HUES6 (cell line): ENCODE data around the gene MAD2L1BP.

ENCODE experiments used
- H3K27ac ChIP-seq: 2 replicates; pipeline ENCODE4 v1.7.0; 2013; ENCODE audit warnings: low read depth, mild to moderate bottlenecking, low read length, inconsistent platforms
- H3K27me3 ChIP-seq: 2 replicates; pipeline ENCODE4 v1.6.1; 2013; ENCODE audit warnings: low read length; ENCODE audit not compliant: control insufficient read depth, insufficient read depth
- H3K36me3 ChIP-seq: 2 replicates; pipeline ENCODE4 v1.6.1; 2013; ENCODE audit warnings: low read length; ENCODE audit not compliant: control insufficient read depth, insufficient read depth
- H3K4me1 ChIP-seq: 2 replicates; pipeline ENCODE4 v1.6.1; 2013; ENCODE audit warnings: low read length; ENCODE audit not compliant: control insufficient read depth, insufficient read depth
- H3K4me3 ChIP-seq: 2 replicates; pipeline ENCODE4 v1.5.1; 2013; ENCODE audit warnings: low read depth, low read length
- H3K9ac ChIP-seq: one replicate; pipeline ENCODE4 v1.6.1; 2013; ENCODE audit warnings: mild to moderate bottlenecking, low read length
- H3K9me3 ChIP-seq: 2 replicates; pipeline ENCODE4 v1.6.1; 2013; ENCODE audit warnings: low read depth, low read length; ENCODE audit not compliant: control insufficient read depth, insufficient read depth

The MAD2L1BP gene

GRCh38 chr6:43669050-43669921 lies 33.6 kb downstream of the MAD2L1BP start:
- Histone ChIP-seq H3K36me3 (peaks cover 37% of the 10 kb centered on the region), H3K27ac (no peak overlapping the region), H3K4me1 (peaks cover 32% of the 10 kb centered on the region), H3K27me3 (no peaks in the 10 kb centered on the region), H3K9me3 (no peaks in the 10 kb centered on the region), H3K9ac (no peak overlapping the region), H3K4me3 (no peak overlapping the region)

GRCh38 chr6:43669922-43670622 lies 34.4 kb downstream of the MAD2L1BP start:
- no peaks in the 10 kb centered on the region for H3K9me3 ChIP-seq

GRCh38 chr6:43670623-43670986 lies 35.0 kb downstream of the MAD2L1BP start:
- Histone ChIP-seq H3K27ac (no peak overlapping the region), H3K27me3 (no peaks in the 10 kb centered on the region), H3K36me3 (peaks cover 51% of the 10 kb centered on the region), H3K9me3 (no peaks in the 10 kb centered on the region), H3K9ac (no peak overlapping the region), H3K4me1 (peaks cover 32% of the 10 kb centered on the region), H3K4me3 (no peak overlapping the region)

More at GRCh38 chr6:43669922-43670622, 34.4 kb downstream of the MAD2L1BP start:
- Histone ChIP-seq H3K4me3 (no peak overlapping the region), H3K36me3 (peaks cover 45% of the 10 kb centered on the region), H3K27me3 (no peaks in the 10 kb centered on the region), H3K27ac (no peak overlapping the region), H3K4me1 (peaks cover 32% of the 10 kb centered on the region), H3K9ac (no peak overlapping the region)

- Histone ChIP-seq H3K9ac (no peak overlapping the region), H3K36me3 (peaks cover 57% of the 10 kb centered on the region), H3K27ac (no peak overlapping the region)
These were observed 35.6 kb downstream of the MAD2L1BP start for GRCh38 chr6:43671011-43671800.

GRCh38 chr6:43671801-43672690 lies 36.4 kb downstream of the MAD2L1BP start:
- Histone ChIP-seq H3K27ac (no peak overlapping the region), H3K4me3 (no peak overlapping the region), H3K27me3 (no peaks in the 10 kb centered on the region), H3K9ac (no peak overlapping the region), H3K4me1 (peaks cover 32% of the 10 kb centered on the region), H3K36me3 (peaks cover 65% of the 10 kb centered on the region), H3K9me3 (no peaks in the 10 kb centered on the region)

More at GRCh38 chr6:43671011-43671800, 35.6 kb downstream of the MAD2L1BP start:
- Histone ChIP-seq H3K4me3 (no peak overlapping the region), H3K4me1 (peaks cover 32% of the 10 kb centered on the region), H3K27me3 (no peaks in the 10 kb centered on the region), H3K9me3 (no peaks in the 10 kb centered on the region)

- H3K27ac ChIP-seq: no peak overlapping the region
- H3K9ac ChIP-seq: no peak overlapping the region
- peaks cover 80% of the 10 kb centered on the region for H3K36me3 ChIP-seq
- H3K4me3 ChIP-seq: no peak overlapping the region
- peaks cover 20% of the 10 kb centered on the region for H3K4me1 ChIP-seq
- no peaks in the 10 kb centered on the region for H3K9me3 ChIP-seq
- H3K27me3 ChIP-seq: no peaks in the 10 kb centered on the region
These were observed 37.9 kb downstream of the MAD2L1BP start for GRCh38 chr6:43673444-43674084.

GRCh38 chr6:43674291-43674690 lies 38.7 kb downstream of the MAD2L1BP start:
- Histone ChIP-seq H3K36me3 (peaks cover 88% of the 10 kb centered on the region), H3K9me3 (no peaks in the 10 kb centered on the region), H3K27ac (no peak overlapping the region), H3K4me1 (peaks cover 13% of the 10 kb centered on the region), H3K9ac (no peak overlapping the region), H3K27me3 (no peaks in the 10 kb centered on the region), H3K4me3 (no peak overlapping the region)

- H3K27ac ChIP-seq: no peak overlapping the region
- no peaks in the 10 kb centered on the region for H3K9me3 ChIP-seq
- peaks cover 7% of the 10 kb centered on the region for H3K4me1 ChIP-seq
- H3K27me3 ChIP-seq: no peaks in the 10 kb centered on the region
- peaks cover 94% of the 10 kb centered on the region for H3K36me3 ChIP-seq
- no peak overlapping the region for H3K4me3 ChIP-seq
- H3K9ac ChIP-seq: no peak overlapping the region
These were observed 39.3 kb downstream of the MAD2L1BP start for GRCh38 chr6:43674921-43675320.

GRCh38 chr6:43676962-43677606 lies 41.4 kb downstream of the MAD2L1BP start:
- peaks cover 94% of the 10 kb centered on the region for H3K36me3 ChIP-seq
- no peak overlapping the region for H3K27ac ChIP-seq
- no peaks in the 10 kb centered on the region for H3K9me3 ChIP-seq
- H3K27me3 ChIP-seq: no peaks in the 10 kb centered on the region
- no peaks in the 10 kb centered on the region for H3K4me1 ChIP-seq
- H3K9ac ChIP-seq: no peak overlapping the region
- H3K4me3 ChIP-seq: no peak overlapping the region
